Measurements from ENCODE around the gene ARID1A.
"Not testable (repeated sequence)": the region's sequence is repeated elsewhere in the genome, so short reads cannot be mapped to it uniquely, and the experiment has no call there.

Gene ARID1A

DNA sequence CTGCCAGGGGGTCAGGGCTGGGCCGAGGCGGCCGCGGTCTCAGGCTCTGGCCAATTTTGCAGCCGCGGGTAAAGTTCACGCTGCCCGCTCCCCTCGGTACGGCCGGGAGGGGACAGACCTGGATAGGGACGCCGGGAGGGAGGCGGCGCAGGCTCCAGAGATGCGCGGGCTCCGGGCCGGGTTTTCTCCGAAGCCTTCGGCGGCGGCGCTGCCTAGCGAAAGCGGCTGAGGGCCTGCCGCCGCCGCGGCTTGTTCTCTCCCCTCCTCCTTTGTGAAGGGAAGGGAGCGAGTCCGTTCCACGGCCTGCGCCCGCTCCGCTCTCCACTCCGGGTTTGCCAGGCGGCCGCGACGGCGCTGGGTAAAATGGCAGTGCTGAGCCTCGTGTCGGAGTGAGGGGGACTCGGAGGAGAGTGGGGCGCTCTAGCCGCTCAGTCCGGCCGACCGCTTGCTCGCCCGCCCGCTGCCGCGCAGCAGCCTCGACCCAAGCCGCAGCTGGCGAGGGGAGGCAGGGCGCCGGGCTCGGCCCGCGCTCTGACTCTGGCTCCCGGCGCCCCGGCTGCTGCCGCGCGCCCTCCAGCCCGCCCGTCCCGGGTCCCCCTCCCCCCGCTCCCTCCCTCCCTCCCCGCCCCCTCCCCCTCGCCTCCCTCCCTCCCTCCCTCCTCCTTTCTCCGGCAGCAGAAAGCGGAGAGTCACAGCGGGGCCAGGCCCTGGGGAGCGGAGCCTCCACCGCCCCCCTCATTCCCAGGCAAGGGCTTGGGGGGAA lies at the start of gene ARID1A:
ARID1A (plus strand) TSS at position 660 of the 763 bp plus-strand sequence. CDS start 389 bp downstream, outside the sequence.
- DNase-seq, result peak; percentile 96

DNA sequence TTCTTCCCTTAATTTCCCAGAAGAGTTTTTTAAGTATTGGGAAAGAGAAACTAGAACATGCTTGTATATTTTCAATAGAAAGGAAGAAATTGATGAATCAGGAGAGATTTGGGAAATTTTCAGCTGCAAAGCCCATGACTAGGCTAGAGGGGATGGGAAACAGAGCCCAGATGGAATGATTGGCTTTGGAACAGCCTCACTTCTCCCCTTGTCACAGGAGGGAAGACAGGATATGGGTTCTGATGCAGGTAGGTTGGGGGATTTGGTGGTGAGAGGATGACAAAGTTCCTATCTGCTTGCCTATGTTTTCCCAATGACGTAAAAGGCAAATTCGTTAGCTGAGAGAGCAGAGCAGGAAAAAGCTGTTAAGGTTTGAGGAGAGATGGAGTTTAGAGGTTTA lies 31.0 kb upstream of the ARID1A start:
- DNase-seq, result no peak

DNA sequence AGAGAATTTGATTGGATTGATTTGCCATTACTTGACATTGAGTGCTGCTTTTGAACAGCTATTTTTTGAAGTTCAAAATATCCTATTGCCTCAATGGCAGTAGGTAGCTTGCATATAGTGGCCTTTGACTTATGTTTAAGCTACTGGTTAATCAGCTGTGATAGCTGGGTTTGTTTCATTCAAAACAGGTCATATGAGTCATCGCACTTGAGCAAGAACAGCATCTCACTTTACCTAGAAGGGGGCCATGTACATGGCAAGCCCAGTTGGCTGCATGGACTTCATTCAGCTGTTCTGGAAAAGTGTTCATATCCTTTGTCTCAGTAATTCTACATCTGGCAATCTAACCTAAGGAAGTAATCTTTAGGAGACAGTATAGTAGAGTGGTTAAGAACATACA lies 29.0 kb upstream of the ARID1A start:
- peak; percentile 41 for DNase-seq

DNA sequence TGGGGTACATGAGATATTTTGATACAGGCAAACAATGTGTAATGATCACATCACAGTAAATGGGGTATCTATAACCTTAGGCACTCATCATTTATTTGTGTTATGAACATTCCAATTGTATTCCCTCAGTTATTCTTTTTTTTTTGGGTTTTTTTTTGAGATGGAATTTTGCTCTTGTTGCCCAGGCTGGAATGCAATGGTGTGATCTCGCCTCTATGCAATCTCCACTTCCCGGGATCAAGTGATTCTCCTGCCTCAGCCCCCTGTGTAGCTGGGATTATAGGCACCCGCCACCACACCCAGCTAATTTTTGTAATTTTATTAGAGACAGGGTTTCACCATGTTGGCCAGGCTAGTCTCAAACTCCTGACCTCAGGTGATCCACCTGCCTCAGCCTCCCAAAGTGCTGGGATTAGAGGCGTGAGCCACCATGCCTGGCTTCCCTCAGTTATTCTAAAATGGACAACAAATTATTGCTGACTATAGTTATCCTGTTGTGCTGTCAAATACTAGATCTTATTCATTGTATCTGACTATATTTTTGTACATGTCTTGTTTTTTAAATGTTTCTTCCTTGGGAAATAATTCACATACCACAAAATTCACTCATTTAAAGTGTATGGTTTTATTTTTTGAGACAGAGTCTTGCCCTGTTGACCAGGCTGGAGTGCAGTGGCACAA lies 27.6 kb upstream of the ARID1A start:
- not testable (repeated sequence) for DNase-seq

DNA sequence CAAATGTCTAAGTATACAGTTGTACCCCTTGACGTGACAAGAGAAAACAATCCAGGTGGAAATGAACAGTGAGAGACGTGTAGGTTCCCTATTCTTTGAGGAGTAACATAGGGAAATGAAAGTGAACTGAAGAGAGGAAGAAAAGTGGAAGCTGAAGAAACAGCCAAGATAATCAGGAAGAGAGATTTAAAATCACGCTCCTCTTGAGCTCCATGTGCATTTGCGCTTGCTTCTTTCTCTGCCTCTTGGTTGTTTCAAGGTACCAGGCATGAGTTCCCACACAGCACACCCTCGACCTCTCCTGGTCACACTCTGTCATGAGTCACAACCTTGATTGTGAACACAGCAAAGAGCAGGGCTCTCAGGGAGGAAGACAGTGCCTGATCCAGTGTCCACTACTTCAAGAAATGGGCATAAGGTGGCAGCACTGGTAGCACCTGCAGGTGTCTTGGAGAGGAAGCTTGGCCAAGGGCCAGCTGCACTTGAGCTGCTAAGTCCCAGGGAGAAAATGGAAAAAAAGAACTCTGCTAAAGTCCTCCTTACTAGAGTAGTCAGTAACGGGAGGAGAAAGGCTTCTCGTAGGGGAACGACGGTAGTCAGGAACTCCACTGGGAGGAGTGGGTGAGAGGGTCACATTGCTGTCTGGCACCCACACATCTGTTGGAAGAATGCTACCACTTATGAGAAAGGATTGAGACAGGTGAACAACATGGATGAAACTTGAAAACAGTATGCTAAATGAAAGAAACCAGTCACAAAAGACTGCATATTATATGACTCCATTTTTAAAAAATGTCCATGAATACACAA lies 18.3 kb upstream of the ARID1A start:
- DNase-seq, result peak; percentile 71

DNA sequence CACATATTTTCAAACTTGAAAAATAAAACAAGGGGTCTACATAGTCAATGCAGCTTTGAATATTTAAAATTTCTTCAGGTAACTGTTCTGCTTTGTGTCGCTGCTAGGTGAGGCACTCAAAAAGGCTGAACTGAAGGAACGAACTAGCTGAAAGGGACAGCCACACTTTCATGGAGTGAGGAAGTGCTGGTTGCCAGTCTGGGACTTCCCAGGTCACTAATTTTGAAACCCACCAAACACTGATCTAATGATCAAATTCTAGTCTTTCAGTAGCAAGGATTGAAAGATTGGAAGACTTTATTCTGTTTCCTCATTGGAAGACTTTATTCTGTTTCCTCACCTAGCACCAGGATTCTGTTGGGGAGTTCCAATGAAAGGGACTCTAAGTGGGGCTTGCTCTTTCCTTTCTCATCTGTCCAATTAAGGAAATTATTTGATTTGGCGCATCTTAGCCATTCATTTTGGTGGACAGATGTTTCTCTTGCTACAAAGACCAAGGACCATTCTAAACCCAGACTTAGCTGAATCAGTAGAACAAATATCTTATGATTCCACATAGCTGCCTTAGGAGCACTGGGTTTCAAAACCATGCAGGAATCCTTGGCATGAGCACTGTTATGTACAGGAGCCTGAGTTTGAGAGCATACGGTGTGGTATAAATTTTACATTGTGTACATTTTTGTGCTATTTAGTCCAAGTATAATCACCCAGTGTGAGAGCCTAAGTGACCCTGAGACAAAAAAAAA lies 10.9 kb upstream of the ARID1A start:
- DNase-seq, result no peak

DNA sequence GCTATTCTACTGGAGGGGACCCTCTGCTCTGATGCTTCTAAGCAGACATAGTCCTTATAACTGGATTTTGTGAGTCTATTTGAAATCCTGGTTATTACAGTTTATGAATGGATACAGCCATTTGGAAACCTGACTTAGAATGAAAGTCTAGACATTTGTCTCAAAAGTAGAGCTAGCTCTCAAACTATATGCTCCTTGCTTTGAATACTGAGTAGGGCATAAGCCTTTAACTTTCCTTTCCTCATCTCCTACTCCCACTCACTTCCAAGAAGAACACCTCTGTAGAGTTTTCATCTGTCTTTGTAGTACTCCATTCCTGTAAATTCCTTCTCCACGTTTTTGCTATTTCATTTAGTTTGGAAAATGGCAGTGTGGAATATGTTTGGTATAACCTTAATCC lies 9.0 kb upstream of the ARID1A start:
- DNase-seq, result no peak

DNA sequence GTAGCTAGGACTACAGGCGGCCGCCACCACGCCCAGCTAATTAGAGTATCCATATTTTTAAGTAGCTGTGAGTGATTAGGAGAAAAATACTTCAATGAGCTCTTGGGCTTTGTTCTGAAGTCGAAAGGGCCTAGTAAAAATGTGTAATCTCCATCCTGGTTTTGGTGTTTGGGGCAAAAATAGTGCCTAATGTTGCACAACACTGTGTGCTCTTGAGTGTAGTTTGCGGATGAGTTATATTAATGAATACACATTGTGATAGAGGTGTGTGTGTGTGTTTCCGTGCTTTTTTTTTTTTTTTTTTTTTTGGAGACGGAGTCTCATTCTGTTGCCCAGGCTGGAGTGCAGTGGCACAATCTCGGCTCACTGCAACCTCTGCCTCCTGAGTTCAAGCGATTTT lies 6.3 kb upstream of the ARID1A start:
- DNase-seq, result no peak

DNA sequence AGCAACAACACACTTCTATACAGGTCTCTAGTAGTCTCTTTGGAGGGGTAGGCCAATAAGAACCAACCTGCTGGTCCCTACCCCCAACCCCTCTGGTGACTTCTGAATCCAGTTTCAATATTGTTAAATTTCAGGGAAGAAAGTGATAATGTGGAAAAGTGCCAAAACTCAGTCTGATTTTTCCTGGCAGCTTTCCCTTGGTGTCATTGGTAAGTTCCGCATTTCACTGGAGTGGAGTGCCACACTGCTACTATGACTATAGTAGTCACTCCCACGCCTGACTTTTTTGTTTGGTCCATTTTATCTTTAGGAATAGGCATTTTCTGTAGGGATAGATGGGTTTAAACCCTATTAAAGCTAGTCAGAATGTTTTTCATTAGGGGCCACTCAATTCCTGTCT lies 5.7 kb upstream of the ARID1A start:
- no peak for DNase-seq

DNA sequence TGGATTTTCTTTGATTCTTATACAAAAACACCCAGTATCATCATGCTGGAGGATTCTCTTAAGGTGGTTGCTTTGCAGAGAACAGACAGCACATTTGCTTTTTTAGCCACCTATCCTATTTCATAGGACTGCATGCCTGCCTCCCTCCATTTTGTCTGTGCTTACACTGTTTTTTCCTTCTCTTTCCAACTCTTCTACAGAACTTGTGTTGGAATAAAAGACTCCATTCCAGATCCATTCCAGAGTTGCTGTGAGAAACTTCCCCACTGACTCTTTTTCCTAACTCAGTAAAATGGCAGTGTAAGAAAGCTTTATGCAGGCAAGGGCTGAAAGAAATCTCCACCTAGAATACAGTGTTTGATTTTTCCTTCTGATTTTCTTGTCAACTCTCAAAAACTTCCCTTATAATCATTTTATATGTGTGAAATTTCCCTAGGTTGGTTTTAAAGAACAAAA lies 5.2 kb upstream of the ARID1A start:
- no peak for DNase-seq

DNA sequence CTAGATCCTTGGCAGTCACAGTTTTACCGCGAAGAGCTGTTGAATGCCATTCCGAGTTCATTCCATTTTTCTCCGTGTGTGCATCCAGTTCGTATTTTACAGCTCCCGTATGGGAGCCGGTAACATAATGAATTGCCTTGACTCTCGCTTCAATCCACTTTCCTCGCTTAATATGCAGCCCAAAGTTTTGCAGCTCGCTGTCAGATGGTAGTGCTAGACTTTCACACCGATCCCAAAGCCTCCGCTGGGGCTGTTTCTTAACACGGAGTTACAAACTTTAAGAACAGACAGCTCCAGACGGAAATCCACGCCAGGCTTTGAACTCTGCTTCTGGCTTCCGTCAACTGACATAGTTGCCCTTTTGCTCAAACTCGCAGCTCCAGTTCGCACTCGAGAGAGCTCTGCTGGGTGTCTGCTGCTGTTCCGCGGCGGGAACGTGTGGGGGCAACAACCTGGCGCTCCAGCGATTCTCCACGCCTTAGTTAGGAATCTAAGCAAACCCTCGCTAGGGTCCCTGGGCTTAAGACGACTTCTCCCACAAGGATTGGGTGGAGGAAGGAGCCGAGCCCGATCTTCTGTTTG lies 3.5 kb upstream of the ARID1A start:
- peak; percentile 89 for DNase-seq

DNA sequence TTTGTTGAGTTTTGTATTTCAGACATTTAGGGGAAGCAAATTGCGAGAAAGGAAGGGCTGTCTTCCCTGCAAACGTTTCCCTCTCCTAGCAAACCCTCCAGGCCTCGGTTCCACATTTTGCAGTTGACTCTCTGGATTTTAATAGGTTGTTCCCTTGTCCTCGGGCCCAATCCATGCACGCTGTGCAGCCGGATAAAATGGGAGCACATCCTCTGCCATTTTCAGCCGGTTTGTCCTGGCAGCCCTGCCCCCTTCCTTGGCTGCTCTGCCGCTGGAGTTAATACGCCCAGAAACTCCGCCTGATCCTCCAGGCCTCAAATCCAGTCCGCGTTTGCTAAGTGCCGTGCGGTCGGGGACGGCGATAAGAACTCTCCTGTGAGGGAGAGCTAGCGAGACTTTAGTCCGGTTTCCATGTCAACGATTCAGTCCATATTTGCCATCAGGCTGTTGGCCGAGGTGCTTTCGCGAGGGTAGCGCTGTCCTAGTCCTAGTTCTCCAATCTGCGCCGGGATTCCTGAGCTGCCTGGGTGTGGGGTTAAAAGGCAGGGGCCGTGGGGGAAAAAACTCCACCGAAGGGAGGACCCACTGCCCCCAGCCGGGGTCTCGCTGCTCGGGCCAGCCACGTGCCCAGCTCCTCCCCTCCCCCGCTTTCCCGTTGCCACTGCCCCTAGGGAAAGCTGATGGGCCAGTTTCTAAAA lies 2.9 kb upstream of the ARID1A start:
- peak; percentile 95 for DNase-seq

DNA sequence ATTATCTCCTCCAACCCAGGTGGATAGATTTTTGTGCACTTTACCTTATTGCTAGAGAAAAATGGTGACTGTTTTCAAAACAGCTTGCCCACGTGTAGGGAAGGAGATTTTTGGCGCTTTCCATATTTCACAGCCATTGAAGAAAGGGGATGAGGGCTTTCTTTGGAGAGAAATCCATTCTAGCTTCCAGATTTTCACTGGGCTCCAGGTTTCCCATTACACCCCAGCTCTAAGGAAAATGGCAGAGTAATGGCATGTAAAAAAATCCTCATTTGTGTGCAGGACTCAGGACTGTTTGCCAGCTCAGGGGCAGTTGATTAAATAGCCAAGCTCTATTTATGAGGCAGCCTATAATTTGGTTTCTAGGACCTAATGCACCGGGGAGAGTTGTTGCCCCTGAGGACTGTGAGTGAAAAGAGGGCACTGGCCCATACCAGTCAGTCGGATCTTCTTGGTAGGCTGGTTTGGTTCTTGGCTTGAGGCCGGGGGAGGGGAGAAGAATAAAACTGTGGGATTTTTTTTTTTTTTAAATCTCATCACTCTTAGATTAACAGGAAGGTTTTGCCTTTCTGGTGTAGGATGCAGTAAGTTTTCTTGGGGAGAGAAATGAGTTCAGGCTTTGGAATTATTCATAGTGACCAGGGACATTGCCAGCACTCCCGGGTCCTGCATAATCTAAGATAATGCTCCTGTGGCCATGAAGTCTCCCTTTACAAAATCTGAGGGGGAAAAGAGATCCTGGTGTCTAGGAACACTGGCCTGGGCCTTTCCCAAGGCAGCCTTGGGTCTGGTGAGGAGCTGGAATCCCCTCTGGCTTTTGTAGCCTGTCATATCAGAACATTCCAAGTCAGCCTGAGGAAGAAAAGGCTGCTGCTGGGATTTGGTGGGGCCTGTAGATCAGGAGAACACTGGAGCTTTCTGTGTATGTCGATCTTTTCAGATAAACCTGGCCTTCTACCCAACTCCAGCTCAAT lies 1.9 kb upstream of the ARID1A start:
- DNase-seq, result no peak

DNA sequence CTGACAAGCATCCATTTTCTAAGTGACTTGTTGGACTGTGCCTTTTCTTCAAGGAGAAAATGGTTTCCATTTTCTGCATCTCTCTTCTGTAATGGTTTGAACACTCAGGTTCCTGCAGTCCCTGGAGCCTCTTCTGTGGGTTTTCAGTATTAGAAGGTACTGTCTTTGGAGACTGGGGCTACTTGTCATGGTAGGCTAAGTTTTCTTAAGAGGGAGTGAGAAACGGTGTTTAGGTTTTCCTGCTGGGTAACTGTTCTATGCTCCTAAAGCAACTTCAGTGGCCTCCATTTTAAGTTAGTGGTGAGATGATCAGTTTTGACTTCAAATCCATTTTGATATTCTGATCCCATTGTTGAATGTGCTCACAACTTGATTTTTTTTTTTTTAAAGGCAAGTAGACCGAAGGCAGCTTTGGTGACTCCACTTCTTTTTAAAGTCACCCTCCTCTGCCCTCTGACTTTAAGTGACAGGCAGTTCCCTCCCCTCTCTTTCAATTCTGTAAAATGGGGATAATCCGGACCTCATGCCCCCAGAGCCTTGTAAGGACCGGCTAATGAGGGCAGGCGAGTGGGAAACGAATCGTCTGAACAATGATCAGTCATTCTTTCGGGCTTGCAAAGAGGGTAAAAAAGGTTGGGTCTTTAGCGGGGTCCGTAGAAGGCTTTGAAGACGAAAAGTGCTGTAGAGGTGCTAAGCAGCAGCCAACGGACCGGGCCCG lies 1.0 kb upstream of the ARID1A start:
- peak; percentile 54 for DNase-seq

DNA sequence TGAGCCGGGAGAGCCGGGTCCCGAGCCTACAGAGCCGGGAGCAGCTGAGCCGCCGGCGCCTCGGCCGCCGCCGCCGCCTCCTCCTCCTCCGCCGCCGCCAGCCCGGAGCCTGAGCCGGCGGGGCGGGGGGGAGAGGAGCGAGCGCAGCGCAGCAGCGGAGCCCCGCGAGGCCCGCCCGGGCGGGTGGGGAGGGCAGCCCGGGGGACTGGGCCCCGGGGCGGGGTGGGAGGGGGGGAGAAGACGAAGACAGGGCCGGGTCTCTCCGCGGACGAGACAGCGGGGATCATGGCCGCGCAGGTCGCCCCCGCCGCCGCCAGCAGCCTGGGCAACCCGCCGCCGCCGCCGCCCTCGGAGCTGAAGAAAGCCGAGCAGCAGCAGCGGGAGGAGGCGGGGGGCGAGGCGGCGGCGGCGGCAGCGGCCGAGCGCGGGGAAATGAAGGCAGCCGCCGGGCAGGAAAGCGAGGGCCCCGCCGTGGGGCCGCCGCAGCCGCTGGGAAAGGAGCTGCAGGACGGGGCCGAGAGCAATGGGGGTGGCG lies 371 bp downstream of the ARID1A start:
- no peak for DNase-seq

DNA sequence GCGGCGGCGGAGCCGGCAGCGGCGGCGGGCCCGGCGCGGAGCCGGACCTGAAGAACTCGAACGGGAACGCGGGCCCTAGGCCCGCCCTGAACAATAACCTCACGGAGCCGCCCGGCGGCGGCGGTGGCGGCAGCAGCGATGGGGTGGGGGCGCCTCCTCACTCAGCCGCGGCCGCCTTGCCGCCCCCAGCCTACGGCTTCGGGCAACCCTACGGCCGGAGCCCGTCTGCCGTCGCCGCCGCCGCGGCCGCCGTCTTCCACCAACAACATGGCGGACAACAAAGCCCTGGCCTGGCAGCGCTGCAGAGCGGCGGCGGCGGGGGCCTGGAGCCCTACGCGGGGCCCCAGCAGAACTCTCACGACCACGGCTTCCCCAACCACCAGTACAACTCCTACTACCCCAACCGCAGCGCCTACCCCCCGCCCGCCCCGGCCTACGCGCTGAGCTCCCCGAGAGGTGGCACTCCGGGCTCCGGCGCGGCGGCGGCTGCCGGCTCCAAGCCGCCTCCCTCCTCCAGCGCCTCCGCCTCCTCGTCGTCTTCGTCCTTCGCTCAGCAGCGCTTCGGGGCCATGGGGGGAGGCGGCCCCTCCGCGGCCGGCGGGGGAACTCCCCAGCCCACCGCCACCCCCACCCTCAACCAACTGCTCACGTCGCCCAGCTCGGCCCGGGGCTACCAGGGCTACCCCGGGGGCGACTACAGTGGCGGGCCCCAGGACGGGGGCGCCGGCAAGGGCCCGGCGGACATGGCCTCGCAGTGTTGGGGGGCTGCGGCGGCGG lies 1.0 kb downstream of the ARID1A start:
- DNase-seq, result peak; percentile 58

DNA sequence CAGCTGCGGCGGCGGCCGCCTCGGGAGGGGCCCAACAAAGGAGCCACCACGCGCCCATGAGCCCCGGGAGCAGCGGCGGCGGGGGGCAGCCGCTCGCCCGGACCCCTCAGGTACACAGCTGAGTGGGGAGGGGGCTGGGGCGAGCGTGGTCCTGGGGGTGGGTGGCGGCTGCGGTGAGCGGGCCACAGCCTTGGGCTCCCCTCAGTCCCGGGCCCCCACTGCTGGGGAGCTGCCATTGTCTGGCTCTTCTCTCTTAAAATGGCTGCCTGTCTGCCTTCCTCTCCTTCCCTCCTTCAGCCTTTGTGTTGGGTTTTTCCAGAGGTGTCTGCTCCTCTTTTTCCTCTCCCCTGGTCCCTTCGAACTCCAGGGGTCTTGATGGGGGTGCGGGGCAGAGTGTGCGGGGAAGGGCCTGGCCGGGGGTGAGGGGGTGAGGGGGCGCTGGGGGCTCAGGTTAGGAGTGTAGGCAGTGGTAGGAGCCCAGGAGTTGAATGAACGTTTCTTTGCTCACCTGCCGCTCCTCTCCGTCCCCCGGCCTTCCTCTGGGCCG lies 1.7 kb downstream of the ARID1A start:
- peak; percentile 39 for DNase-seq
